GM10248 (cell line): Measurements from ENCODE around the gene CASZ1.

Source experiments
- CTCF ChIA-PET: fragments of 300-600 bp; sonication (Branson Sonifier 250); formaldehyde crosslinking; extraction: SDS; loops from one replicate; lab custom pipeline; 2021; ENCODE audit warnings: antibody characterized with exemption; lab: Yijun Ruan, JAX
- POLR2A ChIA-PET: fragments of 350-650 bp; sonication (Branson Sonifier 250); formaldehyde crosslinking; extraction: SDS; loops from one replicate; lab custom pipeline; 2020; ENCODE audit warnings: antibody characterized with exemption; lab: Yijun Ruan, JAX
- DNase-seq: peaks from one replicate; pipeline ENCODE4 v3.0.0; 2012; ENCODE audit errors: extremely low spot score
- TF ChIP-seq, protein P1 (sequence below): IDR thresholded peaks from 2 replicates; pipeline ENCODE4 v1.5.1; 2012; ENCODE audit warnings: mild to moderate bottlenecking, low read depth; ENCODE audit errors: extremely low read depth, missing control alignments, control extremely low read depth

The CASZ1 gene

GRCh38 chr1:10738061-10739058, 58.1 kb downstream of the CASZ1 start:
- DNase-seq = no peak
- CTCF ChIA-PET = interaction anchor here (0.8 kb wide), 1 partner anchor 9 kb away, joined by 3 read pairs; no protein-coding TSS in a partner anchor
- TF ChIP-seq, protein P1, sequence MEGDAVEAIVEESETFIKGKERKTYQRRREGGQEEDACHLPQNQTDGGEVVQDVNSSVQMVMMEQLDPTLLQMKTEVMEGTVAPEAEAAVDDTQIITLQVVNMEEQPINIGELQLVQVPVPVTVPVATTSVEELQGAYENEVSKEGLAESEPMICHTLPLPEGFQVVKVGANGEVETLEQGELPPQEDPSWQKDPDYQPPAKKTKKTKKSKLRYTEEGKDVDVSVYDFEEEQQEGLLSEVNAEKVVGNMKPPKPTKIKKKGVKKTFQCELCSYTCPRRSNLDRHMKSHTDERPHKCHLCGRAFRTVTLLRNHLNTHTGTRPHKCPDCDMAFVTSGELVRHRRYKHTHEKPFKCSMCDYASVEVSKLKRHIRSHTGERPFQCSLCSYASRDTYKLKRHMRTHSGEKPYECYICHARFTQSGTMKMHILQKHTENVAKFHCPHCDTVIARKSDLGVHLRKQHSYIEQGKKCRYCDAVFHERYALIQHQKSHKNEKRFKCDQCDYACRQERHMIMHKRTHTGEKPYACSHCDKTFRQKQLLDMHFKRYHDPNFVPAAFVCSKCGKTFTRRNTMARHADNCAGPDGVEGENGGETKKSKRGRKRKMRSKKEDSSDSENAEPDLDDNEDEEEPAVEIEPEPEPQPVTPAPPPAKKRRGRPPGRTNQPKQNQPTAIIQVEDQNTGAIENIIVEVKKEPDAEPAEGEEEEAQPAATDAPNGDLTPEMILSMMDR = no peak
- POLR2A ChIA-PET = no interaction called here

DNA sequence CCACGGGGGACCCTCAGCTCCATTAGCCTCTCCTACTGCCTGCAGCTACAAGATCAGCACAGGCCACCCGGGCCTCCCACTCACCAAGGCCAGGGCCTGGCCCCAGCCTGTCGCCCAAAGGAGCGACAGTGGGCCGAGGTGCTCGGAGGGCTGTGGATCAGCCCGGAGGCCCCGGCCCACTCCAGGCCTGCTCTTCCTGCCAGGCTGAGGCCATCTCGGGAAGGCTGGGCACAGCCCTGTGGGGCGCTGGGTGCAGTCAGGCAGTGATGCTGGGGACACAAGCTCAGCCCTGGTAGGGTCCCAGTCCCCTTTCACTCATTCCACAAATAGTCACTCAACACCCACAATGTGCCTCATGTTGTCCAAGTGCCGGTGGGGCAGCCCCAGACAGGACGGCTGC, 58.8 kb downstream of the CASZ1 start:
- TF ChIP-seq, protein P1 = no peak
- ChIA-PET CTCF (interaction anchor here (0.8 kb wide), 1 partner anchor 10 kb away, joined by 3 read pairs; no protein-coding TSS in a partner anchor), POLR2A (no interaction called here)
- DNase-seq = no peak

GRCh38 chr1:10736634-10737586, 59.5 kb downstream of the CASZ1 start:
- TF ChIP-seq, protein P1 = no peak
- CTCF ChIA-PET = interaction anchor here (0.8 kb wide), 1 partner anchor 11 kb away, joined by 3 read pairs; no protein-coding TSS in a partner anchor
- DNase-seq = no peak
- POLR2A ChIA-PET = no interaction called here

DNA sequence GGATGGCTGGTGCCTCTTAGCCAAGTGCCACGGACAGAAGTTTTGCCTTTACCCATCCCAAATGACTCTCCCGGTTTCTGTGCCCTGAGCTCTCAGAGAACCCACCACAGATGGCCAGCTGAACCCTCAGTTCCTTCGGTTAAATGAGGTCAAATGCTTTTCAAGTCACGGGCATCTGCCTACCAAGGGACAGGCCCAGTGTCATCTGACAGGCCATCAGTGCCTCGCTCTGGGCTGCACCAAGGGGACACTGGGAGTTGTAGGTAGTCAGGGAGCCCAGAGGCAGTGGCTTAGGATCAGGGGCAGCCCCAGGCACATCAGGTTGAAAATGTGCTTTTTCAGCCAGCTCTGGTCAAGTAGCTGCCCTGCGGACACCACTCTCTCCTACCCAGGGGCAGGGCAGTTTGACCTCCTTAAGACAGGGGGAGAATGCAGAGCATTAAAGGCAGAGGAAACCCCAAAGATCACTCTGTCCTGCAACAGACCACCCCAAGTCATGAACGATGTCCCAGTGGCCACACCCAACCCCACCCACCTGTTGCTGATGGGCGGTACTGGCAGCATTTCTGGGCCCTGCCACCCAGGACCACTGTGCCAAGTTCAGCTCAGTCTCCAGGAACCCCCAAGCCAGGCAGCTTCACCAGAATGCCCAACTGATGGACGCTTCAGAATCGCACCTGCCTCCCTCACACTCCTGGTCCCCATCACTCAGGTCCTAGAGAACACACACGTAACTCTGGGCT, 60.7 kb downstream of the CASZ1 start:
- CTCF ChIA-PET = interaction anchor here (1.0 kb wide), 1 partner anchor 44 kb away, joined by 3 read pairs; no protein-coding TSS in a partner anchor
- TF ChIP-seq, protein P1 = no peak
- DNase-seq = no peak
- POLR2A ChIA-PET = no interaction called here

GRCh38 chr1:10734962-10735544, 61.4 kb downstream of the CASZ1 start:
- TF ChIP-seq, protein P1 = no peak
- ChIA-PET CTCF (interaction anchor here (1.0 kb wide), 1 partner anchor 44 kb away, joined by 3 read pairs; no protein-coding TSS in a partner anchor), POLR2A (no interaction called here)
- DNase-seq = no peak
